ENCODE data around the gene ZNF646. TPM values are rescaled to one million over a fixed set of nuclear protein-coding genes. Genes with fewer than 3 reads are reported as not detected.

The ZNF646 gene
- total and polyA plus RNA-seq, 2 donors (not counting 3 experiments of a cell fraction or from before 2014, with no cell fraction given), result 4.1 to 15.9 TPM

DNA sequence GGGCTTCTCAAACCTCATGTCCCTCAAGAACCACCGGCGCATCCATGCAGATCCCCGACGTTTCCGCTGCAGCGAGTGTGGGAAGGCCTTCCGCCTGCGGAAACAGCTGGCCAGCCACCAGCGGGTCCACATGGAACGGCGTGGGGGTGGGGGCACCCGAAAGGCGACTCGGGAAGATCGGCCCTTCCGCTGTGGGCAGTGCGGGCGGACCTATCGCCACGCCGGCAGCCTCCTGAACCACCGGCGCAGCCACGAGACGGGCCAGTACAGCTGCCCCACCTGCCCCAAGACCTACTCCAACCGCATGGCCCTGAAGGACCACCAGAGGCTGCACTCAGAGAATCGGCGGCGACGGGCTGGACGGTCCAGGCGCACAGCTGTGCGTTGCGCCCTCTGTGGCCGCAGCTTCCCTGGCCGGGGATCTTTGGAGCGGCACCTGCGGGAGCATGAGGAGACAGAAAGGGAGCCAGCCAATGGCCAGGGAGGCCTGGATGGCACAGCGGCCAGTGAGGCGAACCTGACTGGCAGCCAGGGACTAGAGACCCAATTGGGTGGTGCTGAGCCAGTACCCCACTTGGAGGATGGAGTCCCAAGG is 5.9 kb downstream of the ZNF646 start:
- H3K9me1 ChIP-seq (replicated peaks; ENCODE audit: control insufficient read depth, extremely low read depth, insufficient read depth, low read length), result no peaks in the 10 kb centered on the region
- no peaks in the 10 kb centered on the region for H4K20me1 ChIP-seq (replicated peaks; ENCODE audit: control insufficient read depth, extremely low read depth, insufficient read depth, low read length)
- dilution Hi-C loops (cut with MboI; ENCODE audit: extremely low pct_ligation_motif_present, low sequenced_read_pairs), result no loop called here
- intact Hi-C loops (cut with micrococcal nuclease), result no loop called here
- TF ChIP-seq POLR2AphosphoS5 (IDR thresholded peaks at IDR 0.05; ENCODE audit: insufficient read depth, low read depth, low read length), result no peak
- TF ChIP-seq, protein P1, sequence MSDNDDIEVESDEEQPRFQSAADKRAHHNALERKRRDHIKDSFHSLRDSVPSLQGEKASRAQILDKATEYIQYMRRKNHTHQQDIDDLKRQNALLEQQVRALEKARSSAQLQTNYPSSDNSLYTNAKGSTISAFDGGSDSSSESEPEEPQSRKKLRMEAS (IDR thresholded peaks at IDR 0.05; ENCODE audit: insufficient read depth, insufficient read length), result no peak
- no peak for TF ChIP-seq FOS (IDR thresholded peaks at IDR 0.05; ENCODE audit: borderline replicate concordance, insufficient read depth, low read length)
- TF ChIP-seq MYC (IDR thresholded peaks at IDR 0.05; ENCODE audit: low read depth, low read length), result no peak
- TF ChIP-seq GATA2 (IDR thresholded peaks at IDR 0.05; ENCODE audit: insufficient read depth, insufficient read length, low read depth, low read length), result no peak
- no peak for TF ChIP-seq POLR2A (IDR thresholded peaks at IDR 0.05; ENCODE audit: low read depth, low read length)
- no peak for TF ChIP-seq JUN (IDR thresholded peaks at IDR 0.05; ENCODE audit: borderline replicate concordance, insufficient read depth, insufficient read length, low read depth)
- TF ChIP-seq EZH2 (IDR thresholded peaks at IDR 0.05; ENCODE audit: borderline replicate concordance, low read depth, low read length, severe bottlenecking), result no peak
- TF ChIP-seq CTCF (IDR thresholded peaks at IDR 0.05; ENCODE audit: extremely low read depth in 1 of 2, insufficient read depth in 1 of 2, low read depth in 1 of 2, low read length in 2 of 2), result no peak
- ChIA-PET CTCF (no interaction called here), POLR2A (no interaction called here)
- FAIRE-seq (no peak), DNase-seq (ENCODE audit: low read depth, low spot score) (no peak)
- H3K9ac ChIP-seq (replicated peaks; ENCODE audit: extremely low read depth, insufficient read depth, low read length), result no peak overlapping the region
- H3K4me2 ChIP-seq (ENCODE audit: insufficient read depth, low read length), result no peak overlapping the region
- BruUV-seq (replicated peaks), result no TSS peak
- no peak overlapping the region for H2AFZ ChIP-seq (ENCODE audit: low read depth, low read length)
- no peak overlapping the region for H3K27ac ChIP-seq (ENCODE audit: insufficient read depth, low read depth, low read length)
- H3K4me3 ChIP-seq (replicated peaks in 1 of 3; ENCODE audit: insufficient read depth in 1 of 3, low read depth in 1 of 3, low read length in 3 of 3), result no peak overlapping the region
- no peaks in the 10 kb centered on the region for H3K9me3 ChIP-seq (replicated peaks; ENCODE audit: control insufficient read depth, insufficient read depth, low read length)
- no peaks in the 10 kb centered on the region for H3K27me3 ChIP-seq (ENCODE audit: control insufficient read depth in 2 of 2, insufficient read depth in 2 of 2, low read length in 2 of 2)
- peaks cover under 1% of the 10 kb centered on the region for H3K4me1 ChIP-seq (ENCODE audit: control insufficient read depth, extremely low read depth, insufficient read depth, low read length)
- peaks cover 3 to 42% of the 10 kb centered on the region in 2 experiments for H3K36me3 ChIP-seq (ENCODE audit: control insufficient read depth in 2 of 2, extremely low read depth in 1 of 2, insufficient read depth in 2 of 2, low read length in 2 of 2)
- H3K79me2 ChIP-seq (ENCODE audit: control insufficient read depth, insufficient read depth, low read length), result peaks cover 20% of the 10 kb centered on the region

Measured in endothelial cell of umbilical vein (primary cell).